MM.1S (cell line): ENCODE results near the gene DLD.
"Not testable (repeated sequence)": the region's sequence is repeated elsewhere in the genome, so short reads cannot be mapped to it uniquely, and the experiment has no call there.

ENCODE experiments used
- DNase-seq: peaks from one replicate; pipeline ENCODE4 v3.0.0-alpha.2; 2015
- H2AFZ ChIP-seq: fragments of 300-600 bp; sonication (generic); 2 replicates; pipeline ENCODE4 v1.6.0; 2016; ENCODE audit warnings: antibody characterized with exemption, low read length
- H3F3A ChIP-seq: fragments of 300-600 bp; sonication (generic); 2 replicates; pipeline ENCODE4 v1.6.1; 2016; ENCODE audit warnings: mild to moderate bottlenecking, antibody characterized with exemption, low read length, moderate library complexity, mixed read lengths; ENCODE audit not compliant: insufficient read depth
- H3K27ac ChIP-seq: fragments of 300-600 bp; sonication (generic); 2 replicates; pipeline ENCODE4 v1.5.1; 2016; ENCODE audit warnings: mild to moderate bottlenecking, low read length
- H3K27me3 ChIP-seq: fragments of 300-600 bp; sonication (generic); replicated peaks from 2 replicates; pipeline ENCODE4 v1.6.0; 2016; ENCODE audit warnings: low read length; ENCODE audit not compliant: insufficient read depth
- H3K36me3 ChIP-seq: fragments of 300-600 bp; sonication (generic); replicated peaks from 2 replicates; pipeline ENCODE4 v1.6.1; 2016; ENCODE audit warnings: mild to moderate bottlenecking, low read length, mixed read lengths; ENCODE audit not compliant: insufficient read depth
- H3K4me1 ChIP-seq: fragments of 300-600 bp; sonication (generic); 2 replicates; pipeline ENCODE4 v1.6.1; 2016; ENCODE audit warnings: low read length, mixed read lengths
- H3K4me2 ChIP-seq: fragments of 300-600 bp; sonication (generic); 2 replicates; pipeline ENCODE4 v1.6.0; 2016; ENCODE audit warnings: low read depth, low read length
- H3K4me3 ChIP-seq: fragments of 300-600 bp; sonication (generic); 2 replicates; pipeline ENCODE4 v1.5.1; 2016; ENCODE audit warnings: low read length, mixed read lengths
- H3K79me2 ChIP-seq: fragments of 300-600 bp; sonication (generic); 2 replicates; pipeline ENCODE4 v1.6.1; 2016; ENCODE audit warnings: mixed run types, low read length, mixed read lengths
- H3K9ac ChIP-seq: fragments of 300-600 bp; sonication (generic); 2 replicates; pipeline ENCODE4 v1.6.1; 2016; ENCODE audit warnings: low read length, mixed read lengths
- H3K9me2 ChIP-seq: fragments of 300-600 bp; sonication (generic); replicated peaks from 2 replicates; pipeline ENCODE4 v1.6.1; 2016; ENCODE audit warnings: mild to moderate bottlenecking, low read length, mixed read lengths; ENCODE audit not compliant: insufficient read depth
- H3K9me3 ChIP-seq: fragments of 300-600 bp; sonication (generic); replicated peaks from 2 replicates; pipeline ENCODE4 v1.6.1; 2016; ENCODE audit warnings: mild to moderate bottlenecking, low read length, mixed read lengths; ENCODE audit not compliant: insufficient read depth
- H4K20me1 ChIP-seq: fragments of 300-600 bp; sonication (generic); 2 replicates; pipeline ENCODE4 v1.6.1; 2016; ENCODE audit warnings: mild to moderate bottlenecking, low read length, moderate library complexity, mixed read lengths; ENCODE audit not compliant: insufficient read depth
- CTCF ChIP-seq: fragments of 300-600 bp; sonication (generic); IDR thresholded peaks from 2 replicates; pipeline ENCODE4 v1.5.1; 2016; ENCODE audit warnings: antibody characterized with exemption, low read length, mixed read lengths
- EZH2 ChIP-seq: fragments of 300-600 bp; sonication (generic); optimal IDR thresholded peaks from 2 replicates; pipeline ENCODE3; 2017; ENCODE audit warnings: low read depth, mild to moderate bottlenecking, antibody characterized with exemption, low read length, mixed read lengths
- EZH2phosphoT487 ChIP-seq: fragments of 300-600 bp; sonication (generic); IDR thresholded peaks from 2 replicates; pipeline ENCODE4 v1.6.1; 2018; ENCODE audit warnings: antibody characterized with exemption, low read length

The DLD gene

GRCh38 chr7:107890493-107890961 is 456 bp upstream of the DLD start:
- peak; percentile 31 for DNase-seq
- Histone ChIP-seq H3K9ac (peak overlapping the region; percentile 83), H3K9me2 (no peaks in the 10 kb centered on the region), H3K4me2 (peak overlapping the region; percentile 94), H3K4me3 (peak overlapping the region; percentile 79), H3K36me3 (peaks cover 8% of the 10 kb centered on the region; the same call in 1 of the 2 replicates), H3F3A (peaks cover 9% of the 10 kb centered on the region), H3K4me1 (peaks cover 10% of the 10 kb centered on the region), H3K27ac (peak overlapping the region; percentile 80; the same call in 1 of the 2 replicates), H3K27me3 (no peaks in the 10 kb centered on the region), H4K20me1 (0 out of 2 replicates have a peak, but pooled peaks cover 4% of the 10 kb centered on the region), H3K79me2 (peaks cover 41% of the 10 kb centered on the region), H3K9me3 (no peaks in the 10 kb centered on the region), H2AFZ (peak overlapping the region; percentile 97)
- TF ChIP-seq EZH2phosphoT487 = no peak
- TF ChIP-seq CTCF = no peak
- no peak for TF ChIP-seq EZH2

- TF ChIP-seq CTCF = no peak
Observed at GRCh38 chr7:107891636-107892366, 818 bp downstream of the DLD start.

GRCh38 chr7:107892367-107892741 is 1.4 kb downstream of the DLD start:
- Histone ChIP-seq H3K4me3 (peak overlapping the region; percentile 79), H3K79me2 (peaks cover 57% of the 10 kb centered on the region), H3K4me2 (peak overlapping the region; percentile 94), H3K9ac (peak overlapping the region; percentile 83; the same call in 1 of the 2 replicates), H3K27ac (peak overlapping the region; percentile 80; the same call in 1 of the 2 replicates)
- not testable (repeated sequence) for H3K9me3 ChIP-seq, DNase-seq, H2AFZ ChIP-seq, H3F3A ChIP-seq, H4K20me1 ChIP-seq, H3K36me3 ChIP-seq, H3K9me2 ChIP-seq, H3K27me3 ChIP-seq, H3K4me1 ChIP-seq

More at GRCh38 chr7:107891636-107892366, 818 bp downstream of the DLD start:
- H3K27me3 ChIP-seq = no peaks in the 10 kb centered on the region
- H3F3A ChIP-seq = peaks cover 9% of the 10 kb centered on the region
- H2AFZ ChIP-seq = peak overlapping the region; percentile 97
- H3K9me3 ChIP-seq = no peaks in the 10 kb centered on the region
- peaks cover 53% of the 10 kb centered on the region for H3K79me2 ChIP-seq
- peaks cover 10% of the 10 kb centered on the region for H3K4me1 ChIP-seq
- peaks cover 8% of the 10 kb centered on the region; the same call in 1 of the 2 replicates for H3K36me3 ChIP-seq
- peak overlapping the region; percentile 80 for H3K27ac ChIP-seq
- H3K4me2 ChIP-seq = peak overlapping the region; percentile 94
- peak; percentile 68 for DNase-seq
- peak overlapping the region; percentile 79 for H3K4me3 ChIP-seq
- H3K9ac ChIP-seq = peak overlapping the region; percentile 83
- 0 out of 2 replicates have a peak, but pooled peaks cover 6% of the 10 kb centered on the region for H4K20me1 ChIP-seq
- H3K9me2 ChIP-seq = no peaks in the 10 kb centered on the region

- Histone ChIP-seq H3K4me3 (no peak overlapping the region), H3K4me2 (no peak overlapping the region), H3K4me1 (no peaks in the 10 kb centered on the region), H3K9me3 (no peaks in the 10 kb centered on the region), H3K9me2 (no peaks in the 10 kb centered on the region), H3K27me3 (no peaks in the 10 kb centered on the region), H3K27ac (no peak overlapping the region), H4K20me1 (0 out of 2 replicates have a peak, but pooled peaks cover 10% of the 10 kb centered on the region), H3K79me2 (peaks cover 66% of the 10 kb centered on the region), H2AFZ (no peak overlapping the region), H3K36me3 (peaks cover 16% of the 10 kb centered on the region; the same call in 1 of the 2 replicates), H3F3A (no peaks in the 10 kb centered on the region), H3K9ac (no peak overlapping the region)
- no peak for DNase-seq
- TF ChIP-seq EZH2 = no peak
- no peak for TF ChIP-seq CTCF
- TF ChIP-seq EZH2phosphoT487 = no peak
Observed at GRCh38 chr7:107898997-107899594, 8.1 kb downstream of the DLD start.
